GM19438 (cell line): ENCODE results near the gene EGLN2.
"Not testable (repeated sequence)": the region's sequence is repeated elsewhere in the genome, so short reads cannot be mapped to it uniquely, and the experiment has no call there.

Source experiments
- ATAC-seq: cut with Tn5 transposase; IDR thresholded peaks from one replicate; pipeline ENCODE4 v1.9.1; 2021; ENCODE audit warnings: low read depth; ENCODE audit not compliant: unreplicated experiment

Gene EGLN2

DNA sequence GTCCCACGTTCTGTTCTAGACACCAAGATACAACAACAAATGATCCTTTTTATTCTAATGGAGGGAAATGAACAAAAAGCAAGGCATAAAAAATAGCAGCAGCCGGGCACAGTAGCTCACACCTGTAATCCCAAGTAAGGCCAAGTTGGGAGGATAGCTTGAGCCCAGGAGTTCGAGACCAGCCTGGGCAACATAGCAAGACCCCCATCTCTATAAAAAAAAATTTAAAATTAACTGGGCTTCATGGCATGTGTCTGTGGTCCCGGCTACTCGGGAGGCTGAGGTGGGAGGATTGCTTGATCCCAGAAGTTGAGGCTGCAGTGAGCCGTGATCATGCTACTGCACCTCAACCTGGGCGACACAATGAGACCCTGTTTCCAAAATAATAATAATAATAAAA is 22.6 kb upstream of the EGLN2 start:
- ATAC-seq, result no peak

DNA sequence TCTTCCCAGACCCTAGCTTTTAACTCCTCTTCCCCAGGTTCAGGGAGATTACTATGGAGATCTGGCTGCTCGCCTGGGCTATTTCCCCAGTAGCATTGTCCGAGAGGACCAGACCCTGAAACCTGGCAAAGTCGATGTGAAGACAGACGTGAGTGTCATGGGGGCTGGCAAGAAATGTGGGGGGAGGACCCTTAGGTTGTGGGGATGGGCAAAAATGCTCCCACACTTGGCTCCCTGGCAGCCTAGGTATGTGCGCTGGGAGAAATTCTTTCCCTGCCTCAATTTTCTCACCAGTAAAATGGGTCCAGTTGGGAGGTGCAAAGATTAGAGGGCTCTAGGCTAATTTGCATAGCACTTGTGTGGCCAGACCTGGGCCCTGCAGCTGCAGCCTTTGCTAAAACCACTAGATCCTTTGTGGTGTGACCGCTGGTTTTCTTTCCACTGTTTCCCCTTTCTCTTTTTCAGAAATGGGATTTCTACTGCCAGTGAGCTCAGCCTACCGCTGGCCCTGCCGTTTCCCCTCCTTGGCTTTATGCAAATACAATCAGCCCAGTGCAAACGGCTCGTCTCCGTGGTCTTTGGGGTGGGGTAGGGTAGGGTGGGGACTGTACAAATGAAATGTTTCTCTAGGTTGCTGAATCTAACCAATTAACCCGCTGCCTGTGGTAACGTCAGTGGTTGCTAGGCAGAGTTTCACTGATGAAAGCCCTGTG is 21.9 kb upstream of the EGLN2 start:
- ATAC-seq, result peak; percentile 56

DNA sequence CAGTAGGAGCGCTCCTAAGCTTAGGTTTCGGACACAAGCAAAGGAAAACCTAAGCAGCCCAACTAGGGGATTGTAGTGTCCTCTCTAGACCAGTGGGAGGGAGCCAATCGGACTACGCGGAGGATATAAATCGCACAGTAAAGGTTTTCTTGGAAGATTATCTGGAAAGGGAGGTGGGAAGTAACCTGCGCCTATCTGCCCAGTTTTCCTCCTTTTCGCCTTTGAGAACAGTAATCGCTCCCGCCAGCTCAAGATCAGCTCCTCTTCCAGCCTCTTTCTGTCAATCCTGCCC is 21.4 kb upstream of the EGLN2 start:
- no peak for ATAC-seq

DNA sequence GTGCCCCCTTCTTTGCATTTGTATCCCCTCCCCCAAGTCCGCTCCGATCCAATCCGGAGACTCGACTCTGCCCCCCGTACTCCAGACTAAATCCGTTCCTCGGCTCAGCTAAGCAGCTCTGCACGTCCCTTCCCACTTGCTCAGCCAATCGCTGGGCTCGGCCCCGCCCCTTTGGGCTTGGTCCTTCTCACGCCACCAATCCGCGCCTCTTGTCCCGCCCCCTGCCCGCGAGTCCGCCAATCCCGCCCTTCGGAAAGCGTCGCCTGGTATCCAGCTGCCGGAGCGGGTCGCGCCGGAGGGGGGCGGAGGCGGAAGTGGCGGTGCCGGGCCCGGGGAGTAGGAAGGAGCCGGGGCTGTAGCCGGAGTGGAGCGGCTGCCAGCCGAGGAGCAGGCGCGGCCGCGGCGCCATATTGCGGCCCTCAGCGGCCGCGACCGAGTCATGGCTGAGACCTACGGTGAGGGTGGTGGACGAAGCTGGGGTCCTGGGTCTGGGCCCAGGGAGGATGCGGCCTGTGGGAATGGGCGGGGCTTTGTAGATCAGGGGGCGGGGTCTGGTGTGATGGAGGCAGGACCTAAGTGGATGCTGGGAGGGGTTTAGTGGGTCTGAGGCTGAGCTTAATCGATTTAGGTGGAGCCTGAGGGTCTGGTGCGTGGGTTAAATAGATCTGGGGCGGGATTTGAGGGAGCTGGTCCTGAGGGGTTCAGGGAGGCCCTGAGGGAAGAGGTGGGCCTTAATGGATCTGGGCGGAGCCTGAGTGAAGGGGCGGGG is 20.9 kb upstream of the EGLN2 start, which contains the start of gene RAB4B:
Gene RAB4B, plus strand, starts transcription at position 311 of the 769 bp plus-strand sequence. Its CDS starts 129 bp downstream, at position 440.
- ATAC-seq, result peak; percentile 58

DNA sequence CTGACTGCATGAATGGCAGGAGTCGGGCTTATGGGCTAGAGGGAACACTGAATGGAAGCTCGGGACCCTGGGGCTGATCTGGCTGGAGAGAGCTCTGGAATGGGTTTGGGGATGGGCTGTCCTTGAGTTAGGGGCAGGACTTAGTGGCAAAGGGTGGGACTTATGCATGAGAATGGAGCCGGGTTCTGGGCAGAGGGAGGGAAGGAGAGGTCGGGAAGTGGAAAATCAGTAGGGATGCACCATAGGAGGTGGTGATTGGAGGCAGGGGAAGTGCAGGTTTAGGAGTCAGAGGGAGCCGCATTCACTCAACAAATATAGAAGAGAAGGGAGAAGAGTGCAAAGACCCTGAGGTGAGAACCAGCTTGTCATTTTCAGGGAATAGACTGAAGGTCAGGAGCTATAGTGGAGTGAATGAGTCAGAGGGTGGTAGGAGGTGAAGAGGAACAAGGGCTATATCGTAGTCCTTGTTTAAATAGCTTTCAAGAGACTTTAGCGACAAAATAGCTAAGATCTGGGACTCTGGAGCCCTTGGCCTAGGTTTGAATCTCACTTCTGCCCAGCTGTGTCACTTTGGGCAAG is 20.2 kb upstream of the EGLN2 start:
- no peak for ATAC-seq

DNA sequence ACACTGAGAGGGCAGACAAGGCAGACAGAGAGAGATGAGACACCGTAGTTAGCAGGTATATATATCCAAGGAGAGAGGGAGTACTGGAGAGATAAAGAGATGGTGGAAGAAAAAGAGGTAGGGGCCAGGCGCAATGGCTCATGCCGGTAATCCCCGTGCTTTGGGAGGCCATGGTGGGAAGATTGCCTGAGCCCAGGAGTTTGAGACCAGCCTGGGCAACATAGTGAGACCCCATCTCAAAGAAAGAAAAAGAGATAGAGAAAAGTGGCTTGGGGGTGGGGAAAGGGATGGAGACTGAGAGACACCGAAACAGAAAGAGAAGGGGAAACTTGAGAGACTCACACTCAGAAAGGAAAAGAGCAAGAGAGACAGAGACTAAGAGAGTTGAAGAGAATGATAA is 18.4 kb upstream of the EGLN2 start:
- ATAC-seq, result no peak

DNA sequence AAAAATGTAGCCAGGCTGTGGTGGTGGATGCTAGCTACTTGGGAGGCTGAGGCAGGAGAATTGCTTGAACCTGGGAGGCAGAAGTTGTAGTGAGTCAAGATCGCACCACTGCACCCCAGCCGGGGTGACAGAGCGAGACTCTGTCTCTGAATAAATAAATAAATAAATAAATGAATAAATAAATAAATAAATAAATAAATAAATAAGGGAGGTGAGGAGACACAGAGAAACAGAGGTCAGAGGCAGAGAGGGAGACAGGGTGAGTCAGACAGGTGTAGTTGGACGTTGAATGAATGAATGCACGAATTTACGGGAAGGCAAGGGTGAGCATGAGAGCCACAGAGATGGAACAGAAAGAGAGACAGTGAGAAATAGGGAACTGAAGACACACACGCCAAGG is 17.9 kb upstream of the EGLN2 start:
- ATAC-seq, result no peak

DNA sequence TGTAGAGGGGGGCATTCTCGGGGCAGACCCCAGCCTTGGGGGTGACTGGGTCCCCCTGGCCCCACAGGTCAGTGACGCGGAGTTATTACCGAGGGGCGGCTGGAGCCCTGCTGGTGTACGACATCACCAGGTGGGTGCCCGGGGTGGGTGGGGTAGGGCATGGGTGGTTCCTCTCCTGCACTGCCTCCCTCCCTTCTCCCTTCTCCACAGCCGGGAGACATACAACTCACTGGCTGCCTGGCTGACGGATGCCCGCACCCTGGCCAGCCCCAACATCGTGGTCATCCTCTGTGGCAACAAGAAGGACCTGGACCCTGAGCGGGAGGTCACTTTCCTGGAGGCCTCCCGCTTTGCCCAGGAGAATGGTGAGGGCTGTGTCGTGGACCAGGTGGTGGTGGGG is 15.3 kb upstream of the EGLN2 start:
- ATAC-seq, result no peak

DNA sequence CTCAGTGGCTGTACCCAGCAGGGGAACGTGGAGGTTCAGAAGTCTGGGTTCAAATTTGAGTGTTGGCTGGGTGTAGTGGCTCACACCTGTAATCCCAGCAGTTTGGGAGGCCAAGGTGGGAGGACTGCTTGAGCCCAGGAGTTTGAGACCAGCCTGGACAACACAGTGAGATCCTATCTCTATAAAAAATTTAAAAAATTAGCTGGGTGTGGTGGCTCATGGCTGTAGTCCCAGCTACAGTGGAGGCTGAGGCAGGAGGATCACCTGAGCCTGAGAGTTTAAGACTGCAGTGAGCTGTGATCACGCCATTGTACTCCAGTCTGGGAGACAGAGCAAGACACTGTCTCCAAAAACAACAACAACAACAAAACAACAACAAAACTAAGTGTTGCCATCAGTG is 14.8 kb upstream of the EGLN2 start:
- not testable (repeated sequence) for ATAC-seq

DNA sequence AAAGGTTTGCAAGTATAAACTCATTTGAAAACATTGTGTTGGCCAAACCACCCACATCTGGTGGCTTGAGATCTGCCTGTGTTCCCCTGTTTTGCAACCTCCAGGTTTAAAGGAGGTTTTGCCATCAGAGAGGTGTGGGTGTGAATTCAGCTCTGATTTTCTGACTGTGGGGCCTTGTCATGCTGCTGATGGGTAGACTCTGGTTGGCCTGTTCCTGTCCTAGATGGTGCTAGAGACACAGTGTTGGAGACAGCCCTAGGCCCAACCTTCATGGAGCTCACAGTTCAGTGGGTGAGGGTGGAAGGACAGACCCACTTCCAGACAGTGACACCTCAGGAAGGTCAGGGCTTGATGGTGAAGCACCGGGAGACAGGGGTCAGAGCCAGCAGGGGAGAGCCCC is 13.5 kb upstream of the EGLN2 start:
- ATAC-seq, result no peak

DNA sequence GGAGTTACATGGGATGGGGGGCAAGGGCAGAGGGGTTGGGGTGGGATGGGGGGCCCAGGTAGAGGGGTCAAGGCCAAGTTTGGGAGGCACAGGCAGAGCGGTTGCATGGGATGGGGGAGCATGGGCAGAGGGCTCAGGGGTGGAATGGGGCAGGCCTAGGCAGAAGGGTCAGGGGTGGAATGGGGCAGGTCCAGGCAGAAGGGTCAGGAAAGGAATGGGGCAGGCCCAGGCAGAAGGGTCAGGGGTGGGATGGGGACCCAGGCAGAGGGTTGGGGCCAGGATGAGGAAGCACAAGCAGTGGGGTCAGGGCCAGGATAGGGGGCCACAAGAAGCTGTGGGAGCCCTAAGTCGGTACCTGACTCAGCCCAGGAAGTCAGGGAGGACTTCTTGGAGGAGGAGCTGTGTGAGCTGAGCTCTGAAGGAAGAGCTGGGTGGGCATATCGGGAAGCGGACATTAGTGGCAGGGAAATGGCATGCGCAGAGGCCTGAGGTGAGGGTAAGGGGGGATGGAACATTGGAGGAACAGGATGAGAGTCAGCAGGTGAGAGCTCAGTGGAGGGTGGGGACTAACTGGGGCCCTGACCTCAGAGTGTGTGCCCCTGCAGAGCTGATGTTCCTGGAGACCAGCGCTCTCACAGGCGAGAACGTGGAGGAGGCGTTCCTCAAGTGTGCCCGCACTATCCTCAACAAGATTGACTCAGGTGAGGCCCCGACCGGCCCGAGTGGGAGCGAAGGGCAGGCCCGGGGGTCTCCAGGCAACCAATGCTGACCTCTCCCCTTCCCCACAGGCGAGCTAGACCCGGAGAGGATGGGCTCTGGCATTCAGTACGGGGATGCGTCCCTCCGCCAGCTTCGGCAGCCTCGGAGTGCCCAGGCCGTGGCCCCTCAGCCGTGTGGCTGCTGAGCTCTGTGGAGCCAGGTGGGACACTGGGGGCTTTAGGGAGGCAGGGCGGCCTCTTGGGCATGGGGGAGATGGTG is 12.6 kb upstream of the EGLN2 start:
- no peak for ATAC-seq

DNA sequence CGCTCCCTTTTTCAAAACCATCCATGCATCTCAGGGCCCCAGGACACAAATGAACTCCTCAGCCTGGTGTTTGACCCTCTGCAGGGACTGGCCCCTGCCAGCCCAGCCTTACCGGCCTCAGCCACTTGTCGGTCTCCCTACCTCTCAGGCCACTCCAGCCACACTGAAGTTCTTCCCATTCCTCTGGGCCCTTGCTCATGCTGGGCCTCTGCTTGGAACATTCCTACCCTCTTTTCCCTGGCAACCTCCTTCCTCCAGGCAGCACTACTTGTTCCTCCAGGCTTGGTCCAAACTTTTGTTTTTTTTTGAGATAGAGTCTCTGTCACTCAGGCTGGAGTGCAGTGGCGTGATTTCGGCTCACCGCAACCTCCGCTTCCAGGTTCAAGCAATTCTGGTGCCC is 7.6 kb upstream of the EGLN2 start:
- ATAC-seq, result no peak

DNA sequence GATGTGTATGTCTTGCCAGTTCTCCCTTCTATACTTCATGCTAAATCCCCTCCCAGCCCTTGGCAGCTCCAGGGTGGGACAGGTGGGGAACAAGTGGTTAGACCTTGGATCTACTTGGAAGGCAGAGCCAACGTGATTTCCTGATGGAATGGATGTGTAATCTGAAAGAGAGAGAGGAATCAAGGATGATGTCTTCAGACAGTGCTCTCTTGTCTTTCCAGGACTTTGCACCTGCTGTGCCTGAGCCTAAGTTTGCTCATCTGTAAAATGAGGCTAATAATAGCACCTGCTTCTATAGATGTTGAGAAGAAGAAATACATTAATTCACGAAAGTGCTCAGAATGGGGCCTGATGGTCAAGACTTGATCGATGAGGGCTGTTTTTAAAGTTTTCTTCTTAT is 7.0 kb upstream of the EGLN2 start:
- no peak for ATAC-seq

DNA sequence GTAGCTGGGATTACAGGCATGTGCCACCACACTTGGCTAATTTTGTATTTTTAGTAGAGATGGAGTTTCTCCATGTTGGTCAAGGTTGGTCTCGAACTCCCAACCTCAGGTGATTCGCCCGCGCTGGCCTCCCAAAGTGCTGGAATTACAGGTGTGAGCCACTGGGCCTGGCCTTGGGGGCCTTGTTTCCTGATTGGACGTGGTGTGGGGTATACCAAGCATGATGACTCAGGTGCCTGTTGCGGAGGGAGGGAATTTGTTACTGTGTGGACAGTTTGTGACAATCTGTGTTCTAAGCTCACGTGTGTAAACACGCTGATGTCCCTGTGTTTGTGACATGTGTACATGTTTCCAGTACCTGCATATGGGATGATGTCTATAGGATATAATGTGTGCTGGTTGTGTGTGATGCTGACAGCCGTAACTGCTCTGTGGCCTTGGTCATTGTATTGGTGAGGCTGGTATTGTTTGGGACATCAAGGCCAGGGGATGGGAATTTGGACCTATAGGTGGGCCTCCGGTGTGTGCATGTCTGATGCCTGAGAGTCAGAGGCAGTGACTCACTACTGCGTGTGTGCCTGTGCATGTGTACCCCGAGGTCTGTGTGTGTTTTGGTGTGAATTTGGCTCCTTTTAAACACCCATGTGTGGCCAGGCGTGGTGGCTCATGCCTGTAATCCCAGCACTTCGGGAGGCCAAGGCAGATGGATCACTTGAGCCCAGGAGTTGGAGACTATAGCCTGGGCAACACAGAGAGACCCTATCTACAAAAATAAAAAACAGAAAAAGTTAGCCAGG is 1.6 kb upstream of the EGLN2 start:
- no peak for ATAC-seq

DNA sequence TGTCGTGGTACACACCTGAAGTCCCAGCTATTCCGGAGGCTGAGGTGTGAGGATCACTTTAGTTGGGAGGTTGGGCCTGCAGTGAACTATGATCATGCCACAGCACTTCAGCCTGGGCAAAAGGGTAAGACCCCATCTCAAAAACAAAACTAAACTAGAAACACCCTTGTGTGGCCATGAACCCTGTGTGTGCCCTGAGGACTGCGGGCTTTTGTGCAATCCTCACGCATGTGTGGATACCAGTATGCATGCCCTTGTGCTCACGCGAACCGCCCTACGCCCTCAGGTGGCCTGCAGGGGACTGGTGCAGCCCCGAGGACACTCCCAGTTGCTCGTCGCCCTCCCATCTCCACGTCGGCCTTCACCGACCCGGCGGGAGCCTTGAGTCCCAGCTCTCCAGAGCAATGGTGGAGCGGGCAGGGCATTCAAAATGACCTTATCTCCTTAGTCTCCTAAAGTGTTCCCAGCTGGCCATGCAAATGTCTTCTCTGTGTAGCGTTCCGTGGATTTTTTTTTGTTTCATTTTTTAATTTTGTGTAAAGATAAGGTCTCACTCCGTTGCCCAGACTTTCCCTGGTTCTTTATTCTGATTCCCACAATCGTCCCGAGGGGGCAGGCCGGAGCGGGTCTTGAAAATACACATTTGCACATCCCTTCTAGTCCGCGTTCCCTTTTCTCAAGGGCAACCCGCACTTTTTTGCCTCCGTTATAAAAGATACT is 868 bp upstream of the EGLN2 start:
- no peak for ATAC-seq

DNA sequence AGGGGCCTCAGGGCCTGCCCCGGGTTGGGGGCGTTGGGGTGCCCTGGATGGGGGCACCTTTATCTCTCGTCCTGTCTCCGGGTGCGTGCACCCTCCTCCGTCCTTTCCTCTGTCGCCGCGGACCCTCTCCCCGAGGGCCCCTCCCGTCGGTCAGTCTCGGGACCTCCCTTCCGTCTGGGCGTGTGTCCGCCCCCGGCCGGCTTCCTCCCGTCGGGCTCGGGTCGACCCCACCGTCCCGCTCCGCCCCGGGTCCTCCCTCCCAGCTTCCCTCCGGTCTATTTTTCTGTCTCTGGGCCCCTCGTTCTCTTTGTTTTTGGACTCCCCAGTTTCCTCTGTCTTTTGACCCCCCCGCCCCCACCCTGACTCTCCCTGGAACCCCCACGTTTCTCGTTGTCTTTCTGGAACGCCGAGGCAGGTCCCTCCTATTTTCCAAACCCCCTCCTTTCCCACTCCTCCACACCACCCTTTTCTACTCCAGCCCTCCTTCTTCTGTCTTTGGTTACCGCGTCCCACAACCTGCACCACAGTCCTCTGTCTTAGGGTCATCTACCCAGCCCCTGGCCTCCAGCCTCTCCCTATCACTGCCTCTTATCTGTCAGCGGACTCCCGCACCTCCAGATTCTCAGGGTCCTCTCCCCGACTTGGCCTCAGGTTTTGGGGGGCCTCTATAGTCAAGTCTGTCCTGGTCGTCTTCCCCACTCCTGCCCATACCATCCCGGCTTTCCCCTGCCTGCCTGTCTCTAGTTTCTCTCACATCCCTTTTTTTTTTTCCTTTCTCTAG is 757 bp downstream of the EGLN2 start:
- no peak for ATAC-seq

DNA sequence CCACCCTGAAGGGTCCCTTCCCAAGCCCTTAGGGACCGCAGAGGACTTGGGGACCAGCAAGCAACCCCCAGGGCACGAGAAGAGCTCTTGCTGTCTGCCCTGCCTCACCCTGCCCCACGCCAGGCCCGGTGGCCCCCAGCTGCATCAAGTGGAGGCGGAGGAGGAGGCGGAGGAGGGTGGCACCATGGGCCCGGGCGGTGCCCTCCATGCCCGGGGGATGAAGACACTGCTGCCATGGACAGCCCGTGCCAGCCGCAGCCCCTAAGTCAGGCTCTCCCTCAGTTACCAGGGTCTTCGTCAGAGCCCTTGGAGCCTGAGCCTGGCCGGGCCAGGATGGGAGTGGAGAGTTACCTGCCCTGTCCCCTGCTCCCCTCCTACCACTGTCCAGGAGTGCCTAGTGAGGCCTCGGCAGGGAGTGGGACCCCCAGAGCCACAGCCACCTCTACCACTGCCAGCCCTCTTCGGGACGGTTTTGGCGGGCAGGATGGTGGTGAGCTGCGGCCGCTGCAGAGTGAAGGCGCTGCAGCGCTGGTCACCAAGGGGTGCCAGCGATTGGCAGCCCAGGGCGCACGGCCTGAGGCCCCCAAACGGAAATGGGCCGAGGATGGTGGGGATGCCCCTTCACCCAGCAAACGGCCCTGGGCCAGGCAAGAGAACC is 1.5 kb downstream of the EGLN2 start:
- ATAC-seq, result no peak

DNA sequence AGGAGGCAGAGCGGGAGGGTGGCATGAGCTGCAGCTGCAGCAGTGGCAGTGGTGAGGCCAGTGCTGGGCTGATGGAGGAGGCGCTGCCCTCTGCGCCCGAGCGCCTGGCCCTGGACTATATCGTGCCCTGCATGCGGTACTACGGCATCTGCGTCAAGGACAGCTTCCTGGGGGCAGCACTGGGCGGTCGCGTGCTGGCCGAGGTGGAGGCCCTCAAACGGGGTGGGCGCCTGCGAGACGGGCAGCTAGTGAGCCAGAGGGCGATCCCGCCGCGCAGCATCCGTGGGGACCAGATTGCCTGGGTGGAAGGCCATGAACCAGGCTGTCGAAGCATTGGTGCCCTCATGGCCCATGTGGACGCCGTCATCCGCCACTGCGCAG is 2.0 kb downstream of the EGLN2 start:
- no peak for ATAC-seq
